ENCODE results near the gene CRADD.
"Not testable (repeated sequence)": the region's sequence is repeated elsewhere in the genome, so short reads cannot be mapped to it uniquely, and the experiment has no call there.

The CRADD gene

GRCh38 chr12:93706824-93707223 is 29.6 kb downstream of the CRADD start:
- no peak overlapping the region for H3K4me3 ChIP-seq (ENCODE audit: extremely low read depth, insufficient read depth, low read length, poor library complexity, severe bottlenecking)
- WGBS, 2 experiments (ENCODE audit: insufficient coverage in 2 of 2) = 100% methylated on average over 1 of the region's 2 CpGs
- peaks cover 17% of the 10 kb centered on the region for H3K9me3 ChIP-seq (ENCODE audit: control insufficient read depth, low read length)
- H3K4me1 ChIP-seq (ENCODE audit: control insufficient read depth, insufficient read depth, low read length, poor library complexity, severe bottlenecking) = peaks cover 19% of the 10 kb centered on the region
- H3K36me3 ChIP-seq (ENCODE audit: control insufficient read depth, insufficient read depth, low read length) = no peaks in the 10 kb centered on the region
- H3K27ac ChIP-seq (ENCODE audit: low read depth, low read length, severe bottlenecking) = no peak overlapping the region

- Histone ChIP-seq H3K4me3 (ENCODE audit: extremely low read depth, insufficient read depth, low read length, poor library complexity, severe bottlenecking) (no peak overlapping the region), H3K4me1 (ENCODE audit: control insufficient read depth, insufficient read depth, low read length, poor library complexity, severe bottlenecking) (peaks cover 10% of the 10 kb centered on the region), H3K27ac (ENCODE audit: low read depth, low read length, severe bottlenecking) (no peak overlapping the region), H3K36me3 (ENCODE audit: control insufficient read depth, insufficient read depth, low read length) (no peaks in the 10 kb centered on the region), H3K9me3 (ENCODE audit: control insufficient read depth, low read length) (peaks cover 17% of the 10 kb centered on the region)
- 89 to 100% methylated on average over 1 of the region's 1 CpG for WGBS, 2 experiments (ENCODE audit: insufficient coverage in 2 of 2)
These were observed 30.7 kb downstream of the CRADD start for GRCh38 chr12:93707836-93708235.

- Histone ChIP-seq H3K9me3 (ENCODE audit: control insufficient read depth, low read length) (peaks cover 17% of the 10 kb centered on the region), H3K4me1 (ENCODE audit: control insufficient read depth, insufficient read depth, low read length, poor library complexity, severe bottlenecking) (peaks cover 5% of the 10 kb centered on the region), H3K4me3 (ENCODE audit: extremely low read depth, insufficient read depth, low read length, poor library complexity, severe bottlenecking) (no peak overlapping the region), H3K36me3 (ENCODE audit: control insufficient read depth, insufficient read depth, low read length) (no peaks in the 10 kb centered on the region), H3K27ac (ENCODE audit: low read depth, low read length, severe bottlenecking) (no peak overlapping the region)
- 100% methylated on average over 1 of the region's 2 CpGs for whole genome bisulfite sequencing, 2 experiments (ENCODE audit: insufficient coverage in 2 of 2)
These were observed 31.8 kb downstream of the CRADD start for GRCh38 chr12:93708952-93709351.

GRCh38 chr12:93709386-93709785 is 32.2 kb downstream of the CRADD start:
- H3K4me1 ChIP-seq (ENCODE audit: control insufficient read depth, insufficient read depth, low read length, poor library complexity, severe bottlenecking) = peaks cover 5% of the 10 kb centered on the region
- H3K36me3 ChIP-seq (ENCODE audit: control insufficient read depth, insufficient read depth, low read length) = no peaks in the 10 kb centered on the region
- peaks cover 17% of the 10 kb centered on the region for H3K9me3 ChIP-seq (ENCODE audit: control insufficient read depth, low read length)
- H3K27ac ChIP-seq (ENCODE audit: low read depth, low read length, severe bottlenecking) = no peak overlapping the region
- WGBS, 2 experiments (ENCODE audit: insufficient coverage in 2 of 2) = 86 to 89% methylated on average over 2 to 3 of the region's 4 CpGs
- H3K4me3 ChIP-seq (ENCODE audit: extremely low read depth, insufficient read depth, low read length, poor library complexity, severe bottlenecking) = no peak overlapping the region

GRCh38 chr12:93710574-93710926 is 33.4 kb downstream of the CRADD start:
- peaks cover 5% of the 10 kb centered on the region for H3K4me1 ChIP-seq (ENCODE audit: control insufficient read depth, insufficient read depth, low read length, poor library complexity, severe bottlenecking)
- no peak overlapping the region for H3K4me3 ChIP-seq (ENCODE audit: extremely low read depth, insufficient read depth, low read length, poor library complexity, severe bottlenecking)
- H3K9me3 ChIP-seq (ENCODE audit: control insufficient read depth, low read length) = peaks cover 17% of the 10 kb centered on the region
- no peak overlapping the region for H3K27ac ChIP-seq (ENCODE audit: low read depth, low read length, severe bottlenecking)
- WGBS, 2 experiments (ENCODE audit: insufficient coverage in 2 of 2) = 90 to 94% methylated on average over 2 of the region's 2 CpGs
- no peaks in the 10 kb centered on the region for H3K36me3 ChIP-seq (ENCODE audit: control insufficient read depth, insufficient read depth, low read length)

GRCh38 chr12:93711502-93711901 is 34.3 kb downstream of the CRADD start:
- not testable (repeated sequence) for H3K4me3 ChIP-seq (ENCODE audit: extremely low read depth, insufficient read depth, low read length, poor library complexity, severe bottlenecking); H3K36me3 ChIP-seq (ENCODE audit: control insufficient read depth, insufficient read depth, low read length); H3K4me1 ChIP-seq (ENCODE audit: control insufficient read depth, insufficient read depth, low read length, poor library complexity, severe bottlenecking); H3K27ac ChIP-seq (ENCODE audit: low read depth, low read length, severe bottlenecking)
- peaks cover 17% of the 10 kb centered on the region for H3K9me3 ChIP-seq (ENCODE audit: control insufficient read depth, low read length)
- WGBS, 2 experiments (ENCODE audit: insufficient coverage in 2 of 2) = 100% methylated on average over 1 of the region's 1 CpG; no CpG with 5 or more reads in 1 of the 2 experiments

GRCh38 chr12:93712200-93712599 is 35.0 kb downstream of the CRADD start:
- H3K9me3 ChIP-seq (ENCODE audit: control insufficient read depth, low read length) = peaks cover 17% of the 10 kb centered on the region
- no CpG with 5 or more reads among the region's 3 CpGs for WGBS, 2 experiments (ENCODE audit: insufficient coverage in 2 of 2)
- H3K36me3 ChIP-seq (ENCODE audit: control insufficient read depth, insufficient read depth, low read length) = no peaks in the 10 kb centered on the region
- peaks cover 5% of the 10 kb centered on the region for H3K4me1 ChIP-seq (ENCODE audit: control insufficient read depth, insufficient read depth, low read length, poor library complexity, severe bottlenecking)
- H3K27ac ChIP-seq (ENCODE audit: low read depth, low read length, severe bottlenecking) = no peak overlapping the region
- H3K4me3 ChIP-seq (ENCODE audit: extremely low read depth, insufficient read depth, low read length, poor library complexity, severe bottlenecking) = no peak overlapping the region

GRCh38 chr12:93713060-93713459 is 35.9 kb downstream of the CRADD start:
- H3K36me3 ChIP-seq (ENCODE audit: control insufficient read depth, insufficient read depth, low read length) = no peaks in the 10 kb centered on the region
- H3K9me3 ChIP-seq (ENCODE audit: control insufficient read depth, low read length) = peaks cover 20% of the 10 kb centered on the region
- 70 to 100% methylated on average over 2 of the region's 5 CpGs for WGBS, 2 experiments (ENCODE audit: insufficient coverage in 2 of 2)
- H3K4me3 ChIP-seq (ENCODE audit: extremely low read depth, insufficient read depth, low read length, poor library complexity, severe bottlenecking) = no peak overlapping the region
- no peaks in the 10 kb centered on the region for H3K4me1 ChIP-seq (ENCODE audit: control insufficient read depth, insufficient read depth, low read length, poor library complexity, severe bottlenecking)
- H3K27ac ChIP-seq (ENCODE audit: low read depth, low read length, severe bottlenecking) = no peak overlapping the region

- WGBS, 2 experiments (ENCODE audit: insufficient coverage in 2 of 2) = no CpG with 5 or more reads among the region's 4 CpGs
- no peaks in the 10 kb centered on the region for H3K36me3 ChIP-seq (ENCODE audit: control insufficient read depth, insufficient read depth, low read length)
- H3K4me3 ChIP-seq (ENCODE audit: extremely low read depth, insufficient read depth, low read length, poor library complexity, severe bottlenecking) = no peak overlapping the region
- H3K9me3 ChIP-seq (ENCODE audit: control insufficient read depth, low read length) = peaks cover 15% of the 10 kb centered on the region
- no peak overlapping the region for H3K27ac ChIP-seq (ENCODE audit: low read depth, low read length, severe bottlenecking)
- H3K4me1 ChIP-seq (ENCODE audit: control insufficient read depth, insufficient read depth, low read length, poor library complexity, severe bottlenecking) = no peaks in the 10 kb centered on the region
These were observed 36.6 kb downstream of the CRADD start for GRCh38 chr12:93713800-93714199.

- Histone ChIP-seq H3K9me3 (ENCODE audit: control insufficient read depth, low read length) (peaks cover 12% of the 10 kb centered on the region), H3K4me1 (ENCODE audit: control insufficient read depth, insufficient read depth, low read length, poor library complexity, severe bottlenecking) (no peaks in the 10 kb centered on the region), H3K36me3 (ENCODE audit: control insufficient read depth, insufficient read depth, low read length) (no peaks in the 10 kb centered on the region), H3K27ac (ENCODE audit: low read depth, low read length, severe bottlenecking) (peak overlapping the region; percentile 26), H3K4me3 (ENCODE audit: extremely low read depth, insufficient read depth, low read length, poor library complexity, severe bottlenecking) (no peak overlapping the region)
- 79 to 100% methylated on average over 2 to 5 of the region's 5 CpGs for WGBS, 2 experiments (ENCODE audit: insufficient coverage in 2 of 2)
These were observed 37.2 kb downstream of the CRADD start for GRCh38 chr12:93714382-93714781.

GRCh38 chr12:93719710-93720109 is 42.5 kb downstream of the CRADD start:
- H3K4me1 ChIP-seq (ENCODE audit: control insufficient read depth, insufficient read depth, low read length, poor library complexity, severe bottlenecking) = peaks cover 5% of the 10 kb centered on the region
- H3K27ac ChIP-seq (ENCODE audit: low read depth, low read length, severe bottlenecking) = no peak overlapping the region
- WGBS, 2 experiments (ENCODE audit: insufficient coverage in 2 of 2) = no CpG with 5 or more reads among the region's 1 CpG
- H3K36me3 ChIP-seq (ENCODE audit: control insufficient read depth, insufficient read depth, low read length) = no peaks in the 10 kb centered on the region
- H3K9me3 ChIP-seq (ENCODE audit: control insufficient read depth, low read length) = peaks cover 4% of the 10 kb centered on the region
- no peak overlapping the region for H3K4me3 ChIP-seq (ENCODE audit: extremely low read depth, insufficient read depth, low read length, poor library complexity, severe bottlenecking)

Measured in mesodermal cell (in vitro differentiated cells).